GM12878 (cell line): ENCODE measurements around the gene CD79A.

ENCODE experiments used
- BMI1 ChIP-seq: fragments of 450-650 bp; IDR thresholded peaks from 2 replicates; pipeline ENCODE4 v1.6.1; 2016; ENCODE audit warnings: mild to moderate bottlenecking, moderate library complexity, borderline replicate concordance
- CTCF ChIP-seq, 3 experiments: IDR thresholded peaks in 2 of 3; conservative IDR thresholded peaks in 1 of 3; 2 replicates each; pipeline ENCODE4 v1.5.1; 2011; ENCODE audit warnings: low read depth in 3 of 3, low read length in 3 of 3, mild to moderate bottlenecking in 3 of 3, control low read depth in 2 of 3, moderate library complexity in 2 of 3, inconsistent platforms in 1 of 3, mixed read lengths in 1 of 3; ENCODE audit not compliant: control insufficient read depth in 2 of 3, insufficient read depth in 1 of 3; ENCODE audit errors: extremely low read depth in 1 of 3
- EGR1 ChIP-seq, 2 experiments: IDR thresholded peaks; 1 replicate in 1 of 2; 2 replicates in 1 of 2; pipeline ENCODE4 v1.6.1; 2011 to 2012; ENCODE audit warnings: low read depth in 2 of 2, low read length in 2 of 2, borderline replicate concordance in 1 of 2, mild to moderate bottlenecking in 1 of 2, moderate library complexity in 1 of 2
- EP300 ChIP-seq, 2 experiments: fragments of 150-350 bp in 1 of 2; IDR thresholded peaks; 2 replicates each; pipeline ENCODE4 v1.6.1; 2011 to 2012; ENCODE audit warnings: low read depth in 2 of 2, low read length in 2 of 2, borderline replicate concordance in 1 of 2, improper control_type of control experiment in 1 of 2, inconsistent platforms in 1 of 2; ENCODE audit not compliant: control insufficient read depth in 1 of 2
- EZH2 ChIP-seq: IDR thresholded peaks from 2 replicates; pipeline ENCODE4 v1.6.1; 2012; ENCODE audit warnings: low read depth, mild to moderate bottlenecking, control low read depth, inconsistent platforms, low read length, borderline replicate concordance; ENCODE audit not compliant: control insufficient read depth
- NKRF ChIP-seq: fragments of 450-650 bp; conservative IDR thresholded peaks from 2 replicates; pipeline ENCODE4 v1.6.1; 2017; ENCODE audit warnings: mild to moderate bottlenecking, moderate library complexity
- RAD21 ChIP-seq: IDR thresholded peaks from 2 replicates; pipeline ENCODE4 v1.6.1; 2011; ENCODE audit warnings: mild to moderate bottlenecking, low read depth, low read length, moderate library complexity; ENCODE audit not compliant: insufficient read depth
- SREBF2 ChIP-seq: IDR thresholded peaks from 2 replicates; pipeline ENCODE4 v1.6.1; 2012; ENCODE audit warnings: mild to moderate bottlenecking, low read length

- TF ChIP-seq EZH2 = no peak
- no peak for TF ChIP-seq CTCF (IDR thresholded peaks at IDR 0.05 in 2 of 3, conservative IDR thresholded peaks at IDR 0.05 in 1 of 3; ENCODE audit: control insufficient read depth in 2 of 3, extremely low read depth in 1 of 3, insufficient read depth in 1 of 3, low read depth in 3 of 3, low read length in 3 of 3)
- TF ChIP-seq BMI1 = no peak
- no peak for TF ChIP-seq NKRF
- no peak for TF ChIP-seq EP300 (IDR thresholded peaks at IDR 0.05; ENCODE audit: borderline replicate concordance in 1 of 2, control insufficient read depth in 1 of 2, low read depth in 2 of 2, low read length in 2 of 2)
- TF ChIP-seq RAD21 = no peak
- no peak for TF ChIP-seq EGR1 (IDR thresholded peaks at IDR 0.05; ENCODE audit: borderline replicate concordance in 1 of 2, low read depth in 2 of 2, low read length in 2 of 2)
- no peak for TF ChIP-seq SREBF2
Observed at GRCh38 chr19:41848666-41849065, 28.4 kb upstream of the CD79A start.
